Parietal lobe (tissue), 2 donors: Measurements from ENCODE around the gene SIRT6. TPM values are rescaled to one million over a fixed set of nuclear protein-coding genes. Genes with fewer than 3 reads are reported as not detected.

Experiments
- small RNA-seq: library from RNA; depleted of rRNA; stranded (forward); fragments of <200 nt; gene quantifications from one replicate; pipeline ENCODE3, GENCODE V24; 2014; ENCODE audit warnings: low replicate concordance
- total RNA-seq: library from RNA; depleted of rRNA; stranded (reverse); fragments of >200 nt; gene quantifications from one replicate; pipeline ENCODE4 v1.2.3, GENCODE V29; 2014

The SIRT6 gene
- total RNA-seq: 13.1 TPM

DNA sequence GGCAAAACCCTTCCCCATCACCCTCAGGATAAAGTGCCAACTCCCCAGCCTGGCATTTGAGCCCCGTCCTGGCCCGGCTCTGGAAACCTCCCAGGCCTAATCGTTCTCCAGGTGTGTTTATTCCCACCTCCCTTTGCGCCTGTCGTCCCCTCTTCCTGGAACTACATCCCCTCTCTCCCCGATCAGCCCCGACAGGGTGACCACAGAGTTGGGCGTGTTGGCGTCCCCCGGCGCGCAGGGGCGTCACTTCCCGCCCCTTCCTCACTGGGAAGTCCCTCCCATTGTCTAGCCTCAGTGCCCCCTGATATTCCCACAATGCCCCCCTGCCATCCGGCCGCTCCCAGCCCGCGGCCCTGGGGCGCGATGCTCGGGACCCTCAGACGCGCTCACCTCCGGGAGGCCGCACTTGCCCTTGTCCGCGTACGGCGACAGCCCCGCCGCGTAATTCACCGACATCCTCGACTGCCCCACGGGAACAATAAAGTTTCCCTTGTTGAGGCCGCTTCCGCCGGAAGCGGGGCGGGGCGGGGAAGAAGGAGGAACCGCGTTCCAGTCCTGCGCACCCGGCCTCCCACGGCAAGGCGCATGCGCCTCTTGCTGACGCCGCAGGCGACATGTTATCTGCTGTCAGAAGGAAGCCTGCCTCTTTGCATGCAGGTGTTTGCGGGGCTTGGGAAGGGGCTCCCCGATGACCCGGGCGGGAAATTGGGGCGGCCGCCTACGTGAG, at the start of gene SIRT6, which contains the start of gene ANKRD24:
SIRT6 (minus strand) TSS at position 480 of the 727 bp plus-strand sequence; CDS start at position 456, 24 bp downstream.
ANKRD24 (plus strand) TSS at position 606 of the 727 bp plus-strand sequence. CDS start 3,737 bp downstream, outside the sequence.

DNA sequence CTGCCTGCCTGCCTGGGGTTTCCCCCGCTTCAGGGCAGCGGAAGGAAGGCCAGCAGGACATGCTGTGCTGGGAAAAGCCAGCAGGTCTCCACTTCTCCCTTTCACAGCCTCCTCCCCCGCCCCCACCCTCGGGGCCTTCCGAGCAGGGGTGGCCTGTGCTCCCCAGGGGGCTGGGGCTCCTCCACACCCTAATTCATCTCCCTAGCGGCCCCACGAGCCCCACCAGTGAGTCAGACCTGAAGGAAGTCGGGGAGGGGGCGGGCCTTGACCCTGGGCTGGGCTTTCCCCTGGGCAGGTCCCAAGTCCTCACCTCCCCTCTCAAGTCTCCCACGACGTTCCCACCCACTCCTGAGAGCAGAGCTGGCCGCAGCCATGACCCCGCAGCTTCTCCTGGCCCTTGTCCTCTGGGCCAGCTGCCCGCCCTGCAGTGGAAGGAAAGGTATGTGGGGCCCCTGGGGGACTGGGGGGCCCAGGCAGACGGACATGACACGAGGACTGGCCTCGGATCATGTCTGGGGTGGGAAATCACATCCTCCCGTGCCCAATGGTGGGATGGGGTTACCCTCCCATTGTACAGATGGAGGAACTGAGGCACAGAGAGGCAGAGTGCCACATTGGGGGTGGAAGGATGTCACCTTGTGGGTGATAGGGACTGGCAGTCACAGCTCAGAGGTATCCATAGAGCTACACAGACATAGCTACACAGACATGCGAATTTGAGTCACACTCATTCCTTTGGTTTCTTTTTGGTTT, 47.0 kb upstream of the SIRT6 start, which contains the start of gene EBI3:
EBI3 (plus strand) TSS at position 345 of the 753 bp plus-strand sequence; CDS start at position 373, 28 bp downstream.

Small RNA genes within 50 kb of the gene (small RNA-seq; reads per million reads assigned to genes)
- not detected for gene RF00017

Other genes with a start within 250 kb of the SIRT6 start
- not detected for gene NMRK2, start 249.5 kb downstream of the SIRT6 start, total RNA-seq
- 62.6 TPM for gene DAPK3, start 211.5 kb downstream of the SIRT6 start, total RNA-seq
- 1,934 TPM for gene EEF2, start 197.1 kb downstream of the SIRT6 start, total RNA-seq
- gene PIAS4, start 174.8 kb downstream of the SIRT6 start, total RNA-seq: 29.7 TPM
- 3.4 TPM for gene ZBTB7A, start 115.7 kb downstream of the SIRT6 start, total RNA-seq
- 65.1 TPM for gene MAP2K2, start 58.4 kb downstream of the SIRT6 start, total RNA-seq
- not detected for gene CREB3L3, start 28.9 kb downstream of the SIRT6 start, total RNA-seq
- 14.7 TPM for gene ANKRD24, start 126 bp upstream of the SIRT6 start, total RNA-seq
- gene EBI3, start 47.0 kb upstream of the SIRT6 start, total RNA-seq: not detected
- 19.1 TPM for gene YJU2, start 64.5 kb upstream of the SIRT6 start, total RNA-seq
- gene SHD, start 96.7 kb upstream of the SIRT6 start, total RNA-seq: 2.5 TPM
- gene TMIGD2, start 119.8 kb upstream of the SIRT6 start, total RNA-seq: 0.31 TPM
- gene FSD1, start 122.0 kb upstream of the SIRT6 start, total RNA-seq: 53.2 TPM
- 1.3 TPM for gene STAP2, start 156.3 kb upstream of the SIRT6 start, total RNA-seq
- gene MPND, start 161.0 kb upstream of the SIRT6 start, total RNA-seq: 16.6 TPM
- 22.8 TPM for gene SH3GL1, start 218.0 kb upstream of the SIRT6 start, total RNA-seq
- 8.5 TPM for gene CHAF1A, start 220.1 kb upstream of the SIRT6 start, total RNA-seq